ENCODE measurements around the gene ZNF543. TPM values are rescaled to one million over a fixed set of nuclear protein-coding genes. Genes with fewer than 3 reads are reported as not detected.

The ZNF543 gene
- total and polyA plus RNA-seq, 2 of the 8 experiments (the other 6 are each of a cell fraction or from before 2014, with no cell fraction given), result 1.8 to 9.0 TPM

GRCh38 chr19:57273014-57273413 lies 47.3 kb upstream of the ZNF543 start:
- Histone ChIP-seq H4K91ac (replicated peaks; ENCODE audit: insufficient read length, low read length) (no peak overlapping the region), H2BK12ac (ENCODE audit: low read depth, low read length) (no peak overlapping the region), H3K79me2 (ENCODE audit: control insufficient read depth in 1 of 2, insufficient read depth in 2 of 2, low read length in 2 of 2) (no peaks in the 10 kb centered on the region), H4K20me1 (replicated peaks in 1 of 2; ENCODE audit: control insufficient read depth in 1 of 2, insufficient read depth in 2 of 2, low read length in 2 of 2) (no peaks in the 10 kb centered on the region), H3K4me2 (ENCODE audit: insufficient read depth in 1 of 2, low read depth in 2 of 2, low read length in 2 of 2) (no peak overlapping the region), H3K79me1 (ENCODE audit: low read depth, low read length) (no peaks in the 10 kb centered on the region), H3K27me3 (replicated peaks in 1 of 4; ENCODE audit: control insufficient read depth in 3 of 4, extremely low read depth in 1 of 4, insufficient read depth in 3 of 4, low read length in 3 of 4) (no peaks in the 10 kb centered on the region), H3K27ac (ENCODE audit: low read depth, low read length) (no peak overlapping the region), H2AK5ac (ENCODE audit: low read depth, low read length) (no peak overlapping the region), H4K8ac (ENCODE audit: extremely low read depth, insufficient read depth, low read length) (no peak overlapping the region), H3K14ac (ENCODE audit: insufficient read length) (no peak overlapping the region), H2BK20ac (ENCODE audit: low read length) (no peak overlapping the region), H2BK15ac (ENCODE audit: low read length) (no peak overlapping the region), H4K5ac (ENCODE audit: insufficient read length, low read depth, low read length) (no peak overlapping the region), H3K9ac (replicated peaks in 1 of 4; ENCODE audit: extremely low read depth in 1 of 4, low read depth in 3 of 4, low read length in 3 of 4) (no peak overlapping the region), H3K4me3 (ENCODE audit: extremely low read depth in 1 of 4, insufficient read depth in 2 of 4, low read depth in 3 of 4, low read length in 4 of 4) (no peak overlapping the region), H2BK120ac (replicated peaks; ENCODE audit: low read depth, low read length) (no peak overlapping the region), H3K56ac (replicated peaks; ENCODE audit: insufficient read length, low read depth, low read length) (no peak overlapping the region), H3K18ac (ENCODE audit: extremely low read depth, low read length) (no peak overlapping the region), H3K23me2 (ENCODE audit: low read depth, low read length) (no peaks in the 10 kb centered on the region), H3K36me3 (ENCODE audit: control insufficient read depth in 2 of 4, insufficient read depth in 4 of 4, low read length in 3 of 4) (no peaks in the 10 kb centered on the region), H2AFZ (ENCODE audit: low read length) (no peak overlapping the region), H3K9me3 (ENCODE audit: insufficient read depth in 2 of 2, low read depth in 1 of 2, low read length in 1 of 2) (no peaks in the 10 kb centered on the region), H3K4ac (replicated peaks; ENCODE audit: insufficient read length, low read depth, low read length) (no peak overlapping the region), H3K23ac (ENCODE audit: insufficient read length) (no peak overlapping the region), H3K4me1 (replicated peaks in 1 of 4; ENCODE audit: control insufficient read depth in 3 of 4, insufficient read depth in 4 of 4, low read length in 3 of 4) (no peaks in the 10 kb centered on the region), H2BK5ac (ENCODE audit: low read depth, low read length) (no peak overlapping the region)
- no peak for FAIRE-seq
- CTCF ChIA-PET (ENCODE audit: partially characterized antibody), result interaction anchor here (1.9 kb wide), 1 partner anchor 21 kb away, joined by 4 read pairs; no protein-coding TSS in a partner anchor
- POLR2A ChIA-PET (ENCODE audit: partially characterized antibody), result interaction anchor here (1.0 to 1.5 kb wide), 2 partner anchors 9 to 13 kb away, joined by 3 to 5 read pairs; no protein-coding TSS in a partner anchor
- WGBS, 2 experiments (ENCODE audit: extremely low coverage in 1 of 2, insufficient coverage in 1 of 2, insufficient read length in 1 of 2, insufficient replicate concordance in 2 of 2, low coverage in 1 of 2, low lambda C conversion rate in 2 of 2, missing lambda C conversion rate in 1 of 2), result 83% methylated on average over 1 of the region's 1 CpG; no CpG with 5 or more reads in 1 of the 2 experiments
- DNase-seq (ENCODE audit: low read depth in 1 of 2, low spot score in 2 of 2), result no peak
- no peak for TF ChIP-seq EP300 (IDR thresholded peaks at IDR 0.05; ENCODE audit: borderline replicate concordance in 1 of 2, low read depth in 2 of 2, low read length in 2 of 2)
- no peak for TF ChIP-seq BCL11A (IDR thresholded peaks at IDR 0.05; ENCODE audit: low read depth in 2 of 2, low read length in 2 of 2)
- no peak for TF ChIP-seq GABPA (IDR thresholded peaks at IDR 0.05; ENCODE audit: borderline replicate concordance, insufficient read depth, low read length)
- no peak for TF ChIP-seq HDAC6 (IDR thresholded peaks at IDR 0.05; ENCODE audit: low read depth, low read length)
- no peak for TF ChIP-seq KDM1A (IDR thresholded peaks at IDR 0.05; ENCODE audit: borderline replicate concordance, low read length)

All from H1 (cell line).